ENCODE results near the gene PTPRJ. TPM values are rescaled to one million over a fixed set of nuclear protein-coding genes. Genes with fewer than 3 reads are reported as not detected.

PTPRJ gene
- total RNA-seq, 1 donor from 2014 or later = 40.0 TPM

DNA sequence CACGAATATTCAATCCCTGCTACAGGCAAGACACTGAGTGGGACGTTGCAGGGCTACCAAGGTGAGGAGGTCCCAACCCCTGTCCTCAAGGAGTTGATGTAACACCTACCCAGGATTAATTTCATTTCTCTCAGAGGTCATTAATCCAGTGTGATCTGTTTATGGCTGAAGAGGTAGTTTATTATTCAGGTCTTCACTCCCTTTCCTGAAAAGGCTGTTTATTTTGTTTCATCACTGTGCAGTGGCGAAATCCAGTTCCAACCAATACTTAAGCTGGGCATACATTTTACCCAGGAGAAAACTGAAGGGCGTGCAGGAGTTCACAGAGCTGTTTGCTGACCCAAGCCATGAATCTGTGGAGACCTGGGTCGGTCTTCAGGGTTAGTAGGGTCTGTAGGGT lies 2.7 kb upstream of the PTPRJ start:
- H3K27me3 ChIP-seq (ENCODE audit: low read depth) = no peaks in the 10 kb centered on the region
- H3K4me3 ChIP-seq = no peak overlapping the region
- H3K36me3 ChIP-seq = no peaks in the 10 kb centered on the region
- peaks cover 28% of the 10 kb centered on the region for H3K4me1 ChIP-seq
- intact Hi-C loops (cut with DNase I) = no loop called here
- TF ChIP-seq, protein P1, sequence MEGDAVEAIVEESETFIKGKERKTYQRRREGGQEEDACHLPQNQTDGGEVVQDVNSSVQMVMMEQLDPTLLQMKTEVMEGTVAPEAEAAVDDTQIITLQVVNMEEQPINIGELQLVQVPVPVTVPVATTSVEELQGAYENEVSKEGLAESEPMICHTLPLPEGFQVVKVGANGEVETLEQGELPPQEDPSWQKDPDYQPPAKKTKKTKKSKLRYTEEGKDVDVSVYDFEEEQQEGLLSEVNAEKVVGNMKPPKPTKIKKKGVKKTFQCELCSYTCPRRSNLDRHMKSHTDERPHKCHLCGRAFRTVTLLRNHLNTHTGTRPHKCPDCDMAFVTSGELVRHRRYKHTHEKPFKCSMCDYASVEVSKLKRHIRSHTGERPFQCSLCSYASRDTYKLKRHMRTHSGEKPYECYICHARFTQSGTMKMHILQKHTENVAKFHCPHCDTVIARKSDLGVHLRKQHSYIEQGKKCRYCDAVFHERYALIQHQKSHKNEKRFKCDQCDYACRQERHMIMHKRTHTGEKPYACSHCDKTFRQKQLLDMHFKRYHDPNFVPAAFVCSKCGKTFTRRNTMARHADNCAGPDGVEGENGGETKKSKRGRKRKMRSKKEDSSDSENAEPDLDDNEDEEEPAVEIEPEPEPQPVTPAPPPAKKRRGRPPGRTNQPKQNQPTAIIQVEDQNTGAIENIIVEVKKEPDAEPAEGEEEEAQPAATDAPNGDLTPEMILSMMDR (IDR thresholded peaks at IDR 0.05) = no peak
- no peak overlapping the region for H3K27ac ChIP-seq
- H3K9me3 ChIP-seq = no peaks in the 10 kb centered on the region
- no peak for DNase-seq
- no peak for ATAC-seq

DNA sequence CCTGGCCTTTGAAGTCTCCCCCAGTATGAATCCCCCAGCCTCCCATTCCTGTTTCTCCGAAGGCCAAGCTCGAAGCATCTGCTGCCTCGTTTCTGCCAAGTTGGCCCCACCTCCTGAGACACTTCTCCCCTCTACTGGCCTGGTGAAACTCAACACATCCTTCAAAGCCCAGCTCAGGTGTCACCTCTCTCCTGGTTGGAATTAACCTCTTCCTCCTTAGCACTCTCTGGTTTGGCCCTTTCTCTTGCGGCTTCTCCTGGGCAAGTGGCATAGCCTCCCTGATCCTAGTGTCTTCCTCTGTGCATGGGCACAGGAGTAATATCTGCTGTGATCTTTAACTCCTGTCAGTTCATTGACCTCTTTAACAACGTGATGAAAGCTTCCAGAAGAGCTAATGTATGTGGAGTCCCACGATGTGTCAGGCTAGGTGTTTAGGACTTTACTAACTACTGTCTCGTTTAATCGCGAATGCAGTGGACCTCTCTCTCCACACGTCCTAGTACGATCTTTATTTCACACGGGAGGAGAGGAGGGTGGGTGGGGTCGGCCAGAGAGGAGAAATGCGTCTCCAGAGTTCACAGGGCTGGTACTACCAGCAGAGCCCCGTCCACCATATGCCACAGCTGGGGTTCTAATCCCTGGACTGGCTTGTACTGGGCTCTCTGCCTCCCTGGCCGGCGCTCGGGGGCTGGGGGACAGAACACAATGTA lies 826 bp upstream of the PTPRJ start:
- TF ChIP-seq, protein P1 (IDR thresholded peaks at IDR 0.05) = no peak
- Histone ChIP-seq H3K4me1 (peaks cover 39% of the 10 kb centered on the region), H3K27me3 (ENCODE audit: low read depth) (no peaks in the 10 kb centered on the region), H3K9me3 (no peaks in the 10 kb centered on the region), H3K4me3 (peak overlapping the region; percentile 93), H3K36me3 (no peaks in the 10 kb centered on the region), H3K27ac (peak overlapping the region; percentile 88)
- no peak for DNase-seq
- intact Hi-C loops (cut with DNase I) = no loop called here
- ATAC-seq = peak; percentile 14 to 20

DNA sequence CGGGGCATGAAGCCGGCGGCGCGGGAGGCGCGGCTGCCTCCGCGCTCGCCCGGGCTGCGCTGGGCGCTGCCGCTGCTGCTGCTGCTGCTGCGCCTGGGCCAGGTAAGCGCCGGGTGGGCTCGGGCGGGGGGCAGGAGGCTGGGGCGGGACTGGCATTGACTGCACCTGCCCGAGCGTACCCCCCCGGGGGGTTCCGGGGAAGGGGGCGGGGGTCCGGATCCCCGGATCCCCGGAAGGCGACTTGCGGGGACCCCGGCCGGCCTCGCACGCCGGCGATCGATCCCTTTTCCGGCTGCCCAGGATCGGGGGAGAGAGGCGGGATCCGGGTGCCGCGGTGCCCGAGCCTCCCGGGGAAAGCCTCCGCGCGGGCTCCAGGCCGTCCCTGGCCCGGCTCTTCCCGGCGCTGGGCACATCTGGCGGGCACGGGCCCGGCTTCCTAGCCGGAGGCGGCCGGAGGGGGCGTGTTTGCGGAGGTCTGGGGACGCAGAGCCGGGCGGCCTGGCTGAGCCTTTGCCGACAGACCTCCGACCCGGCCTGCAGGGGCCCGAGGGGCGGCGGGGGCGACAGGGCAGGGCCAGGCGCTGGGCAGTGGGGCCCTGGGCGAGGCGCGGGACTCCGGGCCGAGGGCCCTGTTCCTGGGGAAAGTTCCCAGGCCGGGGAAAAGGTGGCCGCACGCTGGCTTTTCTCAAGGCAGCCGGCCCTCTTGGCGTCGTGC lies 705 bp downstream of the PTPRJ start:
- Histone ChIP-seq H3K36me3 (no peaks in the 10 kb centered on the region), H3K27ac (peak overlapping the region; percentile 88), H3K9me3 (no peaks in the 10 kb centered on the region), H3K4me1 (peaks cover 39% of the 10 kb centered on the region), H3K4me3 (peak overlapping the region; percentile 93), H3K27me3 (ENCODE audit: low read depth) (no peaks in the 10 kb centered on the region)
- peak; percentile 77 for ATAC-seq
- peak; percentile 75 for DNase-seq
- intact Hi-C loops (cut with DNase I) = no loop called here
- TF ChIP-seq, protein P1 (IDR thresholded peaks at IDR 0.05) = peak; percentile 30

DNA sequence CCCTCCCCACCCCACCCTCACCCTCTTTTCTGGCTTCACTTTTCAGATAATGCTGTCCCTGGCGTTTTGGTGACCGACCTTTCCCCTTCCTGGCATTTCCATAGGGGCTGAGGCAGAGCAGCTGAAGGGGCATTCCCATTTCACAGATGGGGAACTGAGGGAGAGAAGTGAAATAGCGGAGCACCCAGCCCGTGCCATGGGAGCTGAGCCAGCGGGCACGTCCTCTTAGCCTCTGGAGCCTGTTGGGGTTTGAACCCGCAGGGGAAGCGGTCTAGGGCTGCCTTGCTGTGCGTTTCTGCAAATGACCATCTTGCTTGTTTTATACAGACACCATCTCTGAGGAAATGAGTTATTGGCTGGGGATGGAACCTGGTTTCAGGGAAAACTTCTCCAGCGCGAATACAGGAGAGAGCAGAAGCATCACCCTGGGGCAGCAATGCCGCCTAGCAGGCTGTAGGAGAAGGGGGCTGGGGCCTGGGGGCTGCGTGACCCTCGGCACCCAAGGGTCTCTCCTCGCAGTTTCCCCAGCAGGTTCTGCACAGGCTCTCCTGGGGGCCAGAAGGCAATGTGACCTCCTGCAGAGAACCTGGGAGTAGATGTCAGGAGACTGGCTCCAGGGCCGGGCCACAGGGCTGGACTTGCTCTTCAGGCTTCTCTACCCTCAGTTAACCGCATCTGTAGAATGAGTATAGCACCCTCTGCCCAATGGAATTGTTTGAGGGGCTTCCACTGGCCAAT lies 1.5 kb downstream of the PTPRJ start:
- Histone ChIP-seq H3K4me1 (peaks cover 47% of the 10 kb centered on the region), H3K27me3 (ENCODE audit: low read depth) (no peaks in the 10 kb centered on the region), H3K4me3 (peak overlapping the region; percentile 93), H3K27ac (peak overlapping the region; percentile 88), H3K9me3 (no peaks in the 10 kb centered on the region), H3K36me3 (no peaks in the 10 kb centered on the region)
- intact Hi-C loops (cut with DNase I) = no loop called here
- DNase-seq (peak; percentile 68), ATAC-seq (peak in 1 of 2 donors; percentile 6)
- TF ChIP-seq, protein P1 (IDR thresholded peaks at IDR 0.05) = no peak

DNA sequence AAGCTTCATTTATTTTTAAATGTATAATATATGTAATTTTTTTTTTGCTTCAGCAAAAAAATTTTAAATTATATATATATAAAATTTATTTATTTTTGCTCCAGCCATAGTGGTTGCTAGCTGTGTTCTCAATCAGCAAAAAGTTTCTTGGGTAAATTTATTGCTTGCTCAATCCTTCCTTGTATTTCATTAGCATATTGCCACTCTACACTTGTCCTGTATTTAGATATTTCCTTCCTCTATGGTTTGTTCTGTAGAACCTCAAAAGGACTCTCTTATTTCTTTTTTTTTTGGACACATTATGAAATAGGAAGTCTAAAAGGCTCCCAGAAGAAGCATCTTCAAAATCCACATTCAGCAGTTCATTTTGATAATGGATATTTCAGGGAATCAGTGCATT lies 2.3 kb downstream of the PTPRJ start:
- TF ChIP-seq, protein P1 (IDR thresholded peaks at IDR 0.05) = no peak
- Histone ChIP-seq H3K36me3 (no peaks in the 10 kb centered on the region), H3K4me3 (peak overlapping the region; percentile 6), H3K9me3 (no peaks in the 10 kb centered on the region), H3K27ac (peak overlapping the region; percentile 14), H3K27me3 (ENCODE audit: low read depth) (no peaks in the 10 kb centered on the region), H3K4me1 (peaks cover 53% of the 10 kb centered on the region)
- intact Hi-C loops (cut with DNase I) = no loop called here
- ATAC-seq (no peak), DNase-seq (no peak)
